Measurements from ENCODE around the gene FKBP8. TPM values are rescaled to one million over a fixed set of nuclear protein-coding genes. Genes with fewer than 3 reads are reported as not detected.
A peak's percentile ranks its signal among the peaks of the same experiment; 100 is the strongest.
"Not testable (repeated sequence)": the region's sequence is repeated elsewhere in the genome, so short reads cannot be mapped to it uniquely, and the experiment has no call there.

The FKBP8 gene
- total RNA-seq, 1 experiment from 2014 or later, result 381 TPM

GRCh38 chr19:18537431-18537830 is 5.9 kb downstream of the FKBP8 start:
- peaks cover 59% of the 10 kb centered on the region for H3K36me3 ChIP-seq
- no peak overlapping the region for H3K4me3 ChIP-seq
- no peaks in the 10 kb centered on the region for H3K27me3 ChIP-seq
- no peak for DNase-seq
- no peaks in the 10 kb centered on the region for H3K9me3 ChIP-seq

GRCh38 chr19:18536475-18536874 is 6.9 kb downstream of the FKBP8 start:
- H3K36me3 ChIP-seq, result peaks cover 59% of the 10 kb centered on the region
- H3K9me3 ChIP-seq, result no peaks in the 10 kb centered on the region
- no peak overlapping the region for H3K4me3 ChIP-seq
- no peak for DNase-seq
- no peaks in the 10 kb centered on the region for H3K27me3 ChIP-seq

- Histone ChIP-seq H3K27me3 (no peaks in the 10 kb centered on the region), H3K9me3 (no peaks in the 10 kb centered on the region), H3K4me3 (no peak overlapping the region), H3K36me3 (peaks cover 42% of the 10 kb centered on the region)
- no peak for DNase-seq
Observed at GRCh38 chr19:18533058-18533457, 10.3 kb downstream of the FKBP8 start.

GRCh38 chr19:18532168-18532890 is 11.0 kb downstream of the FKBP8 start:
- no peaks in the 10 kb centered on the region for H3K27me3 ChIP-seq
- DNase-seq, result no peak
- no peak overlapping the region for H3K4me3 ChIP-seq
- no peaks in the 10 kb centered on the region for H3K9me3 ChIP-seq
- peaks cover 35% of the 10 kb centered on the region for H3K36me3 ChIP-seq

- Histone ChIP-seq H3K36me3 (peaks cover 29% of the 10 kb centered on the region), H3K27me3 (no peaks in the 10 kb centered on the region)
- DNase-seq, result no peak
Observed at GRCh38 chr19:18531485-18531884, 11.9 kb downstream of the FKBP8 start.

GRCh38 chr19:18529782-18530181 is 13.6 kb downstream of the FKBP8 start:
- Histone ChIP-seq H3K4me3 (no peak overlapping the region), H3K27me3 (no peaks in the 10 kb centered on the region), H3K36me3 (peaks cover 18% of the 10 kb centered on the region), H3K9me3 (no peaks in the 10 kb centered on the region)
- peak; percentile 29 for DNase-seq

More at GRCh38 chr19:18531485-18531884, 11.9 kb downstream of the FKBP8 start:
- no peaks in the 10 kb centered on the region for H3K9me3 ChIP-seq
- no peak overlapping the region for H3K4me3 ChIP-seq

GRCh38 chr19:18526316-18526715 is 17.1 kb downstream of the FKBP8 start:
- no peak for DNase-seq
- Histone ChIP-seq H3K4me3 (no peak overlapping the region), H3K9me3 (no peaks in the 10 kb centered on the region), H3K36me3 (peaks cover 7% of the 10 kb centered on the region), H3K27me3 (no peaks in the 10 kb centered on the region)

- H3K4me3 ChIP-seq, result no peak overlapping the region
- no peaks in the 10 kb centered on the region for H3K9me3 ChIP-seq
- no peak for DNase-seq
- H3K27me3 ChIP-seq, result no peaks in the 10 kb centered on the region
- H3K36me3 ChIP-seq, result peaks cover 3% of the 10 kb centered on the region
Observed at GRCh38 chr19:18523841-18524240, 19.5 kb downstream of the FKBP8 start.

GRCh38 chr19:18522862-18523440 is 20.4 kb downstream of the FKBP8 start:
- H3K36me3 ChIP-seq, H3K9me3 ChIP-seq, H3K27me3 ChIP-seq, DNase-seq: not testable (repeated sequence)
- peak overlapping the region; percentile 22 for H3K4me3 ChIP-seq

- peak; percentile 100 for DNase-seq
- no peaks in the 10 kb centered on the region for H3K27me3 ChIP-seq
- H3K36me3 ChIP-seq, result peaks cover 3% of the 10 kb centered on the region
- peak overlapping the region; percentile 98 for H3K4me3 ChIP-seq
- H3K9me3 ChIP-seq, result no peaks in the 10 kb centered on the region
Observed at GRCh38 chr19:18522124-18522861, 21.1 kb downstream of the FKBP8 start.

GRCh38 chr19:18521692-18522123 is 21.7 kb downstream of the FKBP8 start, which contains the start of gene ELL:
Gene ELL (minus strand): TSS chr19:18522070. CDS start chr19:18522055, 15 bp downstream.
- no peak for DNase-seq
- peaks cover 3% of the 10 kb centered on the region for H3K36me3 ChIP-seq
- no peaks in the 10 kb centered on the region for H3K27me3 ChIP-seq
- peak within 1 kb of the TSS; percentile 98 for H3K4me3 ChIP-seq
- H3K9me3 ChIP-seq, result no peaks in the 10 kb centered on the region

GRCh38 chr19:18520848-18521691 is 22.3 kb downstream of the FKBP8 start:
- DNase-seq, result peak; percentile 40
- no peaks in the 10 kb centered on the region for H3K27me3 ChIP-seq
- H3K9me3 ChIP-seq, result no peaks in the 10 kb centered on the region
- H3K4me3 ChIP-seq, result peak overlapping the region; percentile 98
- peaks cover 7% of the 10 kb centered on the region for H3K36me3 ChIP-seq

- Histone ChIP-seq H3K27me3 (no peaks in the 10 kb centered on the region), H3K9me3 (no peaks in the 10 kb centered on the region), H3K4me3 (peak overlapping the region; percentile 98), H3K36me3 (peaks cover 14% of the 10 kb centered on the region)
- DNase-seq, result peak; percentile 87
Observed at GRCh38 chr19:18519962-18520847, 23.2 kb downstream of the FKBP8 start.

- H3K36me3 ChIP-seq, result peaks cover 14% of the 10 kb centered on the region
- H3K4me3 ChIP-seq, result no peak overlapping the region
- H3K9me3 ChIP-seq, result no peaks in the 10 kb centered on the region
Observed at GRCh38 chr19:18518639-18519038, 24.7 kb downstream of the FKBP8 start.

GRCh38 chr19:18517606-18518005 is 25.8 kb downstream of the FKBP8 start:
- Histone ChIP-seq H3K27me3 (no peaks in the 10 kb centered on the region), H3K4me3 (no peak overlapping the region), H3K36me3 (peaks cover 14% of the 10 kb centered on the region), H3K9me3 (no peaks in the 10 kb centered on the region)
- DNase-seq, result no peak

More at GRCh38 chr19:18518639-18519038, 24.7 kb downstream of the FKBP8 start:
- no peaks in the 10 kb centered on the region for H3K27me3 ChIP-seq
- no peak for DNase-seq

GRCh38 chr19:18515959-18516358 is 27.4 kb downstream of the FKBP8 start:
- peaks cover 17% of the 10 kb centered on the region for H3K36me3 ChIP-seq
- DNase-seq, result no peak
- no peaks in the 10 kb centered on the region for H3K27me3 ChIP-seq
- no peaks in the 10 kb centered on the region for H3K9me3 ChIP-seq
- no peak overlapping the region for H3K4me3 ChIP-seq

All from MG63 (cell line).